Measurements from ENCODE around the gene SMARCAL1. TPM values are rescaled to one million over a fixed set of nuclear protein-coding genes. Genes with fewer than 3 reads are reported as not detected.

Gene SMARCAL1
- polyA plus RNA-seq, 1 donor, result 18.9 TPM

- DNase-seq (ENCODE audit: low read depth), result no peak
Observed at GRCh38 chr2:216392945-216393840, 19.1 kb upstream of the SMARCAL1 start.

GRCh38 chr2:216394881-216395280 is 17.4 kb upstream of the SMARCAL1 start:
- DNase-seq (ENCODE audit: low read depth), result no peak

- no peak for DNase-seq (ENCODE audit: low read depth)
Observed at GRCh38 chr2:216399621-216400020, 12.7 kb upstream of the SMARCAL1 start.

GRCh38 chr2:216402751-216403150 is 9.5 kb upstream of the SMARCAL1 start:
- DNase-seq (ENCODE audit: low read depth), result no peak

DNA sequence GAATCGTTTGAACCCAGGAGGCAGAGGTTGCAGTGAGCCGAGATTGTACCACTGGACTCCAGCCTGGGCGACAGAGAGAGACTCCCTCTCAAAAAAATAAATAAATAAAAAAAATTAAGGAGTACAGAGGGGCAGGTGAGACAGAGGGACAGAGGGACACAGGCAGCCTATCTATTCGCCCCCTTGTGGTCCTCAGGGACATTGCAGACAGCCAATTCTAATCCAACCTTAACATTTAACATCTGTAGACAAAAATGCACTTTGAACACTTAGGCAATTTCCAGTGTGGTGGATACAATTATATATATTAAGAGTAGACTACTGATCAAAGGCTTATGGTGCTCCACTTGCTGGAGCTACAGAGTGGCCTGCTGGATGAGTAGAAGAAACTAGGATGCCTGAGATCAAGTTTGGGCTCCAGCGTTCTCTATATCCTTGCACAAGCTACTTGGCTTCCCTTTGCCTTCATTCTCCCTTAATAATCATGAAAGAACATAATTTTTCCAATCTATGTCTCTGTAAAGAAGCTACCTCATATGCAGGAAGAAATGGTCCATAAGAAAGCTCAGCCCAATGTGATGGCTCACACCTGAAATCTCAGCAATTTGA is 8.2 kb upstream of the SMARCAL1 start:
- no peak for DNase-seq (ENCODE audit: low read depth)

GRCh38 chr2:216405588-216405987 is 6.7 kb upstream of the SMARCAL1 start:
- no peak for DNase-seq (ENCODE audit: low read depth)

GRCh38 chr2:216406826-216407225 is 5.5 kb upstream of the SMARCAL1 start:
- no peak for DNase-seq (ENCODE audit: low read depth)

GRCh38 chr2:216408426-216409290 is 3.6 kb upstream of the SMARCAL1 start:
- no peak for DNase-seq (ENCODE audit: low read depth)

DNA sequence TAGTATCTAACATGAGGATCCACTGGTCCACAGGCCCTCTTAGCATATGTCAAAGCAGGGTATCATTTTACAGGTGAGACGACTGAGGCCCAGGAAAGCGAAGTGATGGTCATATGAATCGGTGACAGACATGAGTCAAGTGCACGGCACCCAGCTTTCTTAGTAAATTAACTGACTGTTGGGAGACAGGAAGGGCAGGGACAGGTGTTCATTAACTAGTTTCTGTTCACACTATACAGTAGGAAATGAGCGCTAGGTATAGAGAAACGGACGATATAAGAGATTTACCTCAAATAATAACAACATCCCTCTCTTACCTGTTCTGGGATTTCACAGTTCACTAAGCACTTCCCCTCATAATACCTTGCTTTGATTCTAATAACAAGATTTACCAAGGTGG is 1.7 kb upstream of the SMARCAL1 start:
- DNase-seq (ENCODE audit: low read depth), result no peak

GRCh38 chr2:216413882-216414281 is 1.6 kb downstream of the SMARCAL1 start:
- DNase-seq (ENCODE audit: low read depth), result no peak

DNA sequence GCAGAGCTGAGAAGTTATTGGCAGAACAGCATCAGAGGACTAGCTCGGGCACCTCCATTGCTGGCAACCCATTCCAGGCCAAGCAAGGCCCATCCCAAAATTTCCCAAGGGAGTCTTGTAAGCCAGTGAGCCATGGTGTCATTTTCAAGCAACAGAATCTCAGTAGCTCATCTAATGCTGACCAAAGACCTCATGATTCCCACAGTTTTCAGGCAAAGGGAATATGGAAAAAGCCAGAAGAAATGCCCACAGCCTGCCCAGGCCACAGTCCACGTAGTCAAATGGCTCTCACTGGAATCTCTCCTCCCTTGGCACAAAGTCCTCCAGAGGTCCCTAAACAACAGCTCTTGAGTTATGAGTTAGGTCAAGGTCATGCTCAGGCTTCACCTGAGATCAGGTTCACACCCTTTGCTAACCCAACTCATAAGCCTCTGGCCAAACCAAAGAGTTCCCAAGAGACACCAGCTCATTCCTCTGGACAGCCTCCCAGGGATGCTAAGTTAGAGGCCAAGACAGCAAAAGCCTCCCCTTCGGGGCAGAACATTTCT is 2.6 kb downstream of the SMARCAL1 start:
- DNase-seq (ENCODE audit: low read depth), result no peak

DNA sequence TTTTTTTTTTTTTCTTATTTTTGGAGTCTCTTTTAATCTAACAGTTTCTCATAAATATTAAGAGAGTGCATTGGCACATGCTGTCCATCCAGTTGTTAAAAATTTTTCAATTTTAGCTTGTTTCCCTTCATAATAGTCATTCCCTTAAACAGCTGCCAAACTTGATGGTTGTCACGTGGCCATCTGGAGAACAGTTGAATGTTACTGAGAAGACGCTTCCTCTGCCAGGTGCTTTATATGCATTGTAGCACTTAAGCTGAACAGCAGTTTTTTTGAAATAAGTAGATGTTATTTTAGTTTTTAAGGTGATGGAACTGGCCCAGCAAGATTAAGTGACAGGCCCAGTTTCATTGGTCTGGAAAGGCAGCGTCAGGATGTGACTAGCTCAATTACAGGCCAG is 3.3 kb downstream of the SMARCAL1 start:
- DNase-seq (ENCODE audit: low read depth), result no peak

- DNase-seq (ENCODE audit: low read depth), result no peak
Observed at GRCh38 chr2:216416571-216417307, 4.5 kb downstream of the SMARCAL1 start.

DNA sequence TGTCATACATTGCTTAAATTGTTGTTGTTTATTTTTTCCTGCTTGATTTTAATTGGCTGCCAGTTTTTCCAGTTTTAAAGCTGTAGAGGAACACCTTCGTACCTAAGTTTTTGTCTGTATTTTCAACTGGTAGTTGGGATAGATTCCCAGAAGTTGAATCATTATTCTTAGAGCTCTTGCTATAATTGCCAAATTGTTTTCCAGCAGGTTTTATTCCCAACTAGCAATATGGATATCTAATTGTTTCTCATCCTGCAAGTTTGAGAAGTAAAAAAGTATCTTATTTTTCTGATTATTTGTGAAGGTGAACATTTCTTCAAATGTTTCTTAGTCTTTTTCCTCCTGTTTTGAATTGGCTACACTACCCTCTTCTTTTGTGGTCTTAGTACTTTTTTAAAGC is 6.7 kb downstream of the SMARCAL1 start:
- no peak for DNase-seq (ENCODE audit: low read depth)

GRCh38 chr2:216420367-216421101 is 8.2 kb downstream of the SMARCAL1 start:
- no peak for DNase-seq (ENCODE audit: low read depth)

DNA sequence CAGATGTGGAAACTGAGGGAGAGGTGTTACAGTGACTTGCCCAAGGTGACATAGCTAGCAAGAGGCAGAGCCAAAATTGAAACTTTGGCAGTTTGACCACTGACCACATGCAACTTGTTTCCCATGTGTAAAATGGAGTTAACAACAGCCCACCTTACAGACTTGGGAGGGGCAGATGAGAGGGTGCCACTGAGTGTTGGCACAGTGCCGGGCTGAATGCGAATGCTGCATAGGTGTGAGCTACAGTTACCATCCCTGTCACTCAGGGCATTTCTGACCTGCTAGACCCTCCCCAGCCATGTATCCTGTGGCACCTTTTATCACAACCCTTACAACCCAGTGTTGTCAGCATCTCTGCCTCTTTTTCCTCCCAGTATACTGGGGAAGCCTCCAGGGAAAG is 10.8 kb downstream of the SMARCAL1 start:
- DNase-seq (ENCODE audit: low read depth), result no peak

- DNase-seq (ENCODE audit: low read depth), result no peak
Observed at GRCh38 chr2:216424274-216424673, 12.0 kb downstream of the SMARCAL1 start.

DNA sequence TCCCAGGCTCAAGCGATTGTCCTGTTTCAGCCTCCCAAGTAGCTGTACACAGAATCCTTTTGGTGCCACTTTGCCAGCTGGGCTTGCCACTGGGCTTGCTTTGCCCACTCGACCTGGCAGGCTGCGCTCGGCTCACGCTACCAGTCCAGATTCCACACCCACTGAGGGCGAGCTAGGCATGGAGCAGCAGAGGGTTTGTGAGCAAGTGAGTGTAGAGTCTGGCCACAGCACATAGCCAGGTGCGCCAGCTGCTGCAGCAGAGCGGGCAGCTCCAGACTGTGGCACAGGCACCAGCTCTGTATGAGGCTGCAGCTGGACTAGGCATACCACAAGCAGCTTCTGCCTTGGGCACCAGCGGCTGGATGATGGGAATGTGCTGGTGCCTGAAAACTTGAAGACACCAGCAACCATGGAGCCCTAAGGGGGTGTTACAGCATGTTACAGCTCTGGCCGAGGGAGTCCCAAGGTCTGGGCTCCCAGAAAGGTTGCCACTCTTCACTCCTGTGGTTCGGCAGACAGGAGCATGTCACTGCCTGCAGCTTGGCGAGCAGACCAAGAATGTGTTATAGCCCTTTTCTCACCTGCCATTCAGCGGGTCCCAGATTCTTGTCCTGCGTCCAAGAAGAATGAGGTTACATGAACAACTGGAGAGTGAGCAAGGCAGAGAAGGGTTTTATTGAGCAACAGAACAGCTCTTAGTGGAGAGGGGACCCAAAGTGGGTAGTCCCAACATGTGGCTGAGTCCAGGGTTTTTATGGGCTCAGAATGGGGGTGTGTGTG is 12.9 kb downstream of the SMARCAL1 start:
- no peak for DNase-seq (ENCODE audit: low read depth)

- no peak for DNase-seq (ENCODE audit: low read depth)
Observed at GRCh38 chr2:216426166-216426777, 14.0 kb downstream of the SMARCAL1 start.
